Limb (tissue), 2 donors: Measurements from ENCODE around the gene DDT.
"Not testable (repeated sequence)": the region's sequence is repeated elsewhere in the genome, so short reads cannot be mapped to it uniquely, and the experiment has no call there.

Experiments used
- DNase-seq, 2 donors: peaks; one replicate each; pipeline ENCODE4 v3.0.0-alpha.2; 2016; ENCODE audit errors: extremely low spot score in 2 of 2

DDT gene

GRCh38 chr22:23989583-23990244, 15.5 kb upstream of the DDT start:
- not testable (repeated sequence) for DNase-seq

- DNase-seq = not testable (repeated sequence)
These were observed 12.4 kb upstream of the DDT start for GRCh38 chr22:23986538-23987178.

- not testable (repeated sequence) for DNase-seq
These were observed 11.8 kb upstream of the DDT start for GRCh38 chr22:23986089-23986488.

- peak in 1 of 2 donors; percentile 9 for DNase-seq
These were observed 10.2 kb upstream of the DDT start for GRCh38 chr22:23984430-23984829.

- not testable (repeated sequence) for DNase-seq
These were observed 6.3 kb upstream of the DDT start for GRCh38 chr22:23980567-23980966.

- DNase-seq = not testable (repeated sequence)
These were observed 5.5 kb upstream of the DDT start, which contains the start of gene GSTT2 for GRCh38 chr22:23979557-23980240. GSTT2 (plus strand) TSS chr22:23980134.

- DNase-seq = not testable (repeated sequence)
These were observed 3.1 kb upstream of the DDT start for GRCh38 chr22:23977304-23977703.

- not testable (repeated sequence) for DNase-seq
These were observed 653 bp upstream of the DDT start for GRCh38 chr22:23974836-23975352.

- DNase-seq = not testable (repeated sequence)
These were observed 2.3 kb downstream of the DDT start for GRCh38 chr22:23971927-23972326.

GRCh38 chr22:23970816-23971486, 3.3 kb downstream of the DDT start:
- DNase-seq = no peak

- DNase-seq = no peak
These were observed 4.0 kb downstream of the DDT start for GRCh38 chr22:23970201-23970641.

- DNase-seq = no peak
These were observed 5.2 kb downstream of the DDT start for GRCh38 chr22:23969071-23969470.

- not testable (repeated sequence) for DNase-seq
These were observed 7.7 kb downstream of the DDT start, which contains the start of gene DDTL for GRCh38 chr22:23966568-23966967. DDTL (plus strand) TSS chr22:23966888; CDS start chr22:23966915, 27 bp downstream.

- DNase-seq = not testable (repeated sequence)
These were observed 8.1 kb downstream of the DDT start for GRCh38 chr22:23966094-23966493.

GRCh38 chr22:23961084-23961771, 13.0 kb downstream of the DDT start, which contains the start of gene GSTT2B:
GSTT2B (minus strand) TSS chr22:23961195; CDS start chr22:23961131, 64 bp downstream.
- not testable (repeated sequence) for DNase-seq

- DNase-seq = peak; percentile 79 to 85
These were observed 17.8 kb downstream of the DDT start for GRCh38 chr22:23956301-23956900.

GRCh38 chr22:23955886-23956285, 18.4 kb downstream of the DDT start:
- DNase-seq = not testable (repeated sequence)

GRCh38 chr22:23954991-23955305, 19.3 kb downstream of the DDT start:
- not testable (repeated sequence) for DNase-seq

- DNase-seq = not testable (repeated sequence)
These were observed 19.8 kb downstream of the DDT start for GRCh38 chr22:23954193-23954990.
